Measurements from ENCODE around the gene NME9.

Gene NME9

DNA sequence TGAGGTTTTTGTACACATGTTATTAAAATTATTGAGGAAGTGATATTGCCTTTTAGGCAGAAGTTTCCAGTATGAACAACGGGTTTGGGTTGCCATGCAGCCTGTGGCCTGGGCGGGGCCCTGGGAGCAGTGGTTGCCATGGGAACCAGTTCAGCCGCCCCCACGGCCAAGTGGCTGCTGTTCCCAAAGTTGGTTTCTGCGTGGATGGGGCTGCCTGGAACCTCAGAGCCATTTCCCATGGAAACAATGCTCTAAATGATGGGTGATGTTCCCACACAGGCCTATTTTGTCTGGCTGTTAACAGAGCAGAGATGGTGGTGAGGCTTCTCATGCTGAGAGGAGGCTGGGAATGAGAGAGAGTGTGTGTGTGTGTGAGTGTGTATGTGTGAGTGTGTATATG lies 38.3 kb upstream of the NME9 start:
- H3K36me3 ChIP-seq (replicated peaks; ENCODE audit: insufficient read depth, low read length): no peaks in the 10 kb centered on the region
- H3F3A ChIP-seq (ENCODE audit: insufficient read depth, low read length): peaks cover 10% of the 10 kb centered on the region; the same call in 1 of the 2 replicates
- no peaks in the 10 kb centered on the region for H4K20me1 ChIP-seq (ENCODE audit: insufficient read depth, low read length)
- TF ChIP-seq EZH2 (optimal IDR thresholded peaks at IDR 0.05; ENCODE audit: low read depth, low read length): no peak
- H3K4me2 ChIP-seq (ENCODE audit: low read depth, low read length): no peak overlapping the region
- peaks cover 17% of the 10 kb centered on the region for H3K4me1 ChIP-seq (ENCODE audit: low read length)
- DNase-seq: no peak
- peaks cover 30% of the 10 kb centered on the region for H3K27me3 ChIP-seq (replicated peaks; ENCODE audit: insufficient read depth, low read length)
- H3K9me3 ChIP-seq (replicated peaks; ENCODE audit: insufficient read depth, low read length): no peaks in the 10 kb centered on the region
- H3K4me3 ChIP-seq (ENCODE audit: low read length): no peak overlapping the region
- no peaks in the 10 kb centered on the region for H3K79me2 ChIP-seq (ENCODE audit: low read length)
- H3K9ac ChIP-seq (ENCODE audit: low read length): no peak overlapping the region
- H3K9me2 ChIP-seq (replicated peaks; ENCODE audit: insufficient read depth, low read length): no peaks in the 10 kb centered on the region
- H3K27ac ChIP-seq (ENCODE audit: low read length): no peak overlapping the region
- no peak overlapping the region for H2AFZ ChIP-seq (ENCODE audit: low read length)

DNA sequence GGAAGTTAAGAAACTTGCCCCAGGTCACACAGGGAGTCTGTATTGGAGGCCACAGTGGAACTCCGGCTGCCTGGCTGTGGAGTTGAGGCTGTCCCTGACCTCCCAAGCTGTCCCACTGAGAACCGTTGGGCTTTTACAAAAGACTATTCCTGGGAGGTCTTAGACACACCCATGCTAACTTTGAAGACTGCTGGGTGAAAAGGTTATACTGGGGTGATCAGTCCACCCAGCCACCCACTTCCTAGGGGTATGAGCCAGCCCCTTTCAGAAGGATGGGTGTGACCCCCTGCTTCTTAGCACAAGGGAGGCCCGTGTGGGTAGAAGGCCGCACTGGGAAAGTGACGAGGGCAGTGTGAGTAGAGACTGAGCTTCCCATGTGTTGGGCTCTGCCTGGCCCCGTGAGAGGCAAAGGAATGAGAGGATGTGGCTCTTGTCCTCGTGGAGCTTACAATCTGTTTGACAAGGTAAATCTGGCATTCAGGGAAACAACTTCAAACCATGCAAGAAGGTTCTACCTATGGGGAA lies 37.7 kb upstream of the NME9 start:
- H3K27me3 ChIP-seq (replicated peaks; ENCODE audit: insufficient read depth, low read length): peaks cover 30% of the 10 kb centered on the region

DNA sequence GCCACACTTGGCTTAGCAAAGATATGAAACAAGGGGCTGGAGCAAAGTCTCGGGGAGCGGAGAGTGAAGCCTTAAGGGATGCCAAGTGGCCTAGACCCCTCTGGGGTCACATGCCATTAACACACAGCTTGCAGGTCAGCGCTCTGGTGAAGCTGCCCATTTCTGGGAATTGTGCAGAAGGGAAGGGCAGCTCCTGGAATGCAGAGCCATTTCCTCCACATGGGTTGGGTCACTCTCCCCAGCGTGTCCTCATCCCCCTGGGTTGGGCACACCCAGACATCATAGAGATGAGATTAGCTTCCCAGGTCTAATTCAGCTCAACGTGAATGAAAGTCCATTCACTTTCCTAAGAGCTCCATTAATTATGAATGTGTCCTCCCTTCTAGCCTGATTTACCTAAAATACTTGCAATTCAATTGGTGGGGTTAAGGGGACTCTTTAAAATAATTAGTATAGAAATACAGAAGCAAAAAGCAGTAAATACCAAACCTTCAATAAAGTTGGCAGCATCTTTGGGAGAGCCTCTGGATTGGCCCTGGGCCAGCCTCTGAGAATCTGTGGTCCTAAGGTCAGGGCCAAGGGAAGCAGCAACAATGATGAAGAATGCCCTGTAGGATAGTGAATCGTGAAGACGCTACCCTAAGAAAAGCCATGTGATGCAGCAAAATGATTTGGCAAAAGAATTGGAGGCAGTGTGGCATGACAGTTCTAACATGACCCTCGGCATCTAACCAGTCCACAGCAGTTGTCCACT lies 36.5 kb upstream of the NME9 start:
- H3K27ac ChIP-seq (ENCODE audit: low read length): no peak overlapping the region
- no peaks in the 10 kb centered on the region for H4K20me1 ChIP-seq (ENCODE audit: insufficient read depth, low read length)
- H3K9me3 ChIP-seq (replicated peaks; ENCODE audit: insufficient read depth, low read length): no peaks in the 10 kb centered on the region
- no peaks in the 10 kb centered on the region for H3K9me2 ChIP-seq (replicated peaks; ENCODE audit: insufficient read depth, low read length)
- no peak for DNase-seq
- H3K27me3 ChIP-seq (replicated peaks; ENCODE audit: insufficient read depth, low read length): peaks cover 30% of the 10 kb centered on the region
- H3K4me3 ChIP-seq (ENCODE audit: low read length): no peak overlapping the region
- peaks cover 7% of the 10 kb centered on the region; the same call in 1 of the 2 replicates for H3F3A ChIP-seq (ENCODE audit: insufficient read depth, low read length)
- H3K4me1 ChIP-seq (ENCODE audit: low read length): peaks cover 8% of the 10 kb centered on the region; the same call in 1 of the 2 replicates
- H3K79me2 ChIP-seq (ENCODE audit: low read length): no peaks in the 10 kb centered on the region
- TF ChIP-seq EZH2 (optimal IDR thresholded peaks at IDR 0.05; ENCODE audit: low read depth, low read length) (no peak), EZH2phosphoT487 (IDR thresholded peaks at IDR 0.05; ENCODE audit: low read length) (no peak)
- TF ChIP-seq, protein P1, sequence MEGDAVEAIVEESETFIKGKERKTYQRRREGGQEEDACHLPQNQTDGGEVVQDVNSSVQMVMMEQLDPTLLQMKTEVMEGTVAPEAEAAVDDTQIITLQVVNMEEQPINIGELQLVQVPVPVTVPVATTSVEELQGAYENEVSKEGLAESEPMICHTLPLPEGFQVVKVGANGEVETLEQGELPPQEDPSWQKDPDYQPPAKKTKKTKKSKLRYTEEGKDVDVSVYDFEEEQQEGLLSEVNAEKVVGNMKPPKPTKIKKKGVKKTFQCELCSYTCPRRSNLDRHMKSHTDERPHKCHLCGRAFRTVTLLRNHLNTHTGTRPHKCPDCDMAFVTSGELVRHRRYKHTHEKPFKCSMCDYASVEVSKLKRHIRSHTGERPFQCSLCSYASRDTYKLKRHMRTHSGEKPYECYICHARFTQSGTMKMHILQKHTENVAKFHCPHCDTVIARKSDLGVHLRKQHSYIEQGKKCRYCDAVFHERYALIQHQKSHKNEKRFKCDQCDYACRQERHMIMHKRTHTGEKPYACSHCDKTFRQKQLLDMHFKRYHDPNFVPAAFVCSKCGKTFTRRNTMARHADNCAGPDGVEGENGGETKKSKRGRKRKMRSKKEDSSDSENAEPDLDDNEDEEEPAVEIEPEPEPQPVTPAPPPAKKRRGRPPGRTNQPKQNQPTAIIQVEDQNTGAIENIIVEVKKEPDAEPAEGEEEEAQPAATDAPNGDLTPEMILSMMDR (IDR thresholded peaks at IDR 0.05; ENCODE audit: low read length): no peak
- H3K36me3 ChIP-seq (replicated peaks; ENCODE audit: insufficient read depth, low read length): no peaks in the 10 kb centered on the region
- no peak overlapping the region for H3K9ac ChIP-seq (ENCODE audit: low read length)
- H2AFZ ChIP-seq (ENCODE audit: low read length): no peak overlapping the region
- no peak overlapping the region for H3K4me2 ChIP-seq (ENCODE audit: low read depth, low read length)

More for the DNA sequence above, 37.7 kb upstream of the NME9 start:
- DNase-seq: no peak
- Histone ChIP-seq H3K79me2 (ENCODE audit: low read length) (no peaks in the 10 kb centered on the region), H3K4me2 (ENCODE audit: low read depth, low read length) (no peak overlapping the region), H3K9ac (ENCODE audit: low read length) (no peak overlapping the region), H3K27ac (ENCODE audit: low read length) (no peak overlapping the region), H3K36me3 (replicated peaks; ENCODE audit: insufficient read depth, low read length) (no peaks in the 10 kb centered on the region), H2AFZ (ENCODE audit: low read length) (no peak overlapping the region), H3K9me2 (replicated peaks; ENCODE audit: insufficient read depth, low read length) (no peaks in the 10 kb centered on the region), H3F3A (ENCODE audit: insufficient read depth, low read length) (peaks cover 10% of the 10 kb centered on the region; the same call in 1 of the 2 replicates), H3K4me1 (ENCODE audit: low read length) (peaks cover 17% of the 10 kb centered on the region), H3K9me3 (replicated peaks; ENCODE audit: insufficient read depth, low read length) (no peaks in the 10 kb centered on the region), H3K4me3 (ENCODE audit: low read length) (no peak overlapping the region), H4K20me1 (ENCODE audit: insufficient read depth, low read length) (no peaks in the 10 kb centered on the region)
- TF ChIP-seq, protein P1 (IDR thresholded peaks at IDR 0.05; ENCODE audit: low read length): no peak
- TF ChIP-seq EZH2 (optimal IDR thresholded peaks at IDR 0.05; ENCODE audit: low read depth, low read length) (no peak), EZH2phosphoT487 (IDR thresholded peaks at IDR 0.05; ENCODE audit: low read length) (no peak)

DNA sequence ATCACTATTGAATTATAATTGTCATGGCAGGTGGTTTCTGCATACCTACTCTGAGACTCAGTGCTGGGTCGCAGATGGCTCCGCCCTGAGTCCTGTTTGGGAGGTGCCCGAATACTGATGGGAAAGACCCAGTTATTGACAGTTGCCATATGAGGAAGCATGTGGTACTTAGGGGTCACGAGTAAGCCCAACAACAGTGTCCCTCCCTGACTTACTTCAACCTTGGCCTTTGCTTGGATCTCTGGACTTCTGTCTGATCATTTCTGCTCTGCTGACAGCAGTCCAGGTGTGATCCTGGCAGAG lies 35.6 kb upstream of the NME9 start:
- H3K4me3 ChIP-seq (ENCODE audit: low read length): no peak overlapping the region
- H3K36me3 ChIP-seq (replicated peaks; ENCODE audit: insufficient read depth, low read length): no peaks in the 10 kb centered on the region
- H3K27ac ChIP-seq (ENCODE audit: low read length): no peak overlapping the region
- H3K9me2 ChIP-seq (replicated peaks; ENCODE audit: insufficient read depth, low read length): no peaks in the 10 kb centered on the region
- H3F3A ChIP-seq (ENCODE audit: insufficient read depth, low read length): no peaks in the 10 kb centered on the region
- no peaks in the 10 kb centered on the region for H3K79me2 ChIP-seq (ENCODE audit: low read length)
- H3K4me2 ChIP-seq (ENCODE audit: low read depth, low read length): no peak overlapping the region
- no peak overlapping the region for H2AFZ ChIP-seq (ENCODE audit: low read length)
- TF ChIP-seq EZH2phosphoT487 (IDR thresholded peaks at IDR 0.05; ENCODE audit: low read length): no peak
- no peak for TF ChIP-seq EZH2 (optimal IDR thresholded peaks at IDR 0.05; ENCODE audit: low read depth, low read length)
- TF ChIP-seq, protein P1 (IDR thresholded peaks at IDR 0.05; ENCODE audit: low read length): no peak
- peaks cover under 1% of the 10 kb centered on the region; the same call in 1 of the 2 replicates for H3K4me1 ChIP-seq (ENCODE audit: low read length)
- H4K20me1 ChIP-seq (ENCODE audit: insufficient read depth, low read length): no peaks in the 10 kb centered on the region
- H3K9me3 ChIP-seq (replicated peaks; ENCODE audit: insufficient read depth, low read length): no peaks in the 10 kb centered on the region
- peaks cover 25% of the 10 kb centered on the region for H3K27me3 ChIP-seq (replicated peaks; ENCODE audit: insufficient read depth, low read length)
- H3K9ac ChIP-seq (ENCODE audit: low read length): no peak overlapping the region
- no peak for DNase-seq

Data from MM.1S (cell line).